ENCODE measurements around the gene AP1AR. TPM values are rescaled to one million over a fixed set of nuclear protein-coding genes. Genes with fewer than 3 reads are reported as not detected.

Gene AP1AR
- total RNA-seq, 2 experiments from 2014 or later: 18.2 to 39.2 TPM

GRCh38 chr4:112270640-112271421, 39.2 kb downstream of the AP1AR start:
- Histone ChIP-seq H3K4me3 (ENCODE audit: low read depth, low read length, poor library complexity, severe bottlenecking) (no peak overlapping the region), H3K4me1 (ENCODE audit: insufficient read depth, low read length, poor library complexity, severe bottlenecking) (no peaks in the 10 kb centered on the region), H2AFZ (ENCODE audit: low read length) (no peak overlapping the region), H3K4me2 (ENCODE audit: low read length) (no peak overlapping the region), H4K20me1 (ENCODE audit: insufficient read depth, low read length) (peaks cover 7% of the 10 kb centered on the region; the same call in 1 of the 2 replicates), H3K9me2 (ENCODE audit: insufficient read depth, low read length) (no peaks in the 10 kb centered on the region), H3K9me3 (ENCODE audit: low read length) (no peaks in the 10 kb centered on the region), H3K27ac (ENCODE audit: low read depth, low read length, poor library complexity, severe bottlenecking) (no peak overlapping the region), H3K36me3 (ENCODE audit: insufficient read depth, low read length) (peaks cover 58% of the 10 kb centered on the region), H3K79me2 (ENCODE audit: insufficient read depth, low read depth, low read length) (peaks cover 17% of the 10 kb centered on the region)
- BruUV-seq (replicated peaks): no TSS peak
- DNase-seq (ENCODE audit: low spot score): no peak
- no peak for TF ChIP-seq CTCF (conservative IDR thresholded peaks at IDR 0.05; ENCODE audit: low read length)
- intact Hi-C loops (cut with micrococcal nuclease; ENCODE audit: unreplicated experiment): no loop called here
- ChIA-PET POLR2A (interaction anchor here (0.9 to 2.0 kb wide), 4 partner anchors 10 to 18 kb away, joined by 3 to 7 read pairs (median 4); no protein-coding TSS in a partner anchor), CTCF (ENCODE audit: unreplicated experiment) (no interaction called here)

- H3K36me3 ChIP-seq (ENCODE audit: insufficient read depth, low read length): peaks cover 62% of the 10 kb centered on the region
- no peak for DNase-seq (ENCODE audit: low spot score)
- ChIA-PET POLR2A (interaction anchor here (0.6 to 2.0 kb wide), 5 partner anchors 8 to 244 kb away, joined by 3 to 8 read pairs (median 3); no protein-coding TSS in a partner anchor), CTCF (ENCODE audit: unreplicated experiment) (no interaction called here)
- H3K4me2 ChIP-seq (ENCODE audit: low read length): no peak overlapping the region
- H3K27ac ChIP-seq (ENCODE audit: low read depth, low read length, poor library complexity, severe bottlenecking): no peak overlapping the region
- peaks cover 16% of the 10 kb centered on the region; the same call in 1 of the 2 replicates for H4K20me1 ChIP-seq (ENCODE audit: insufficient read depth, low read length)
- H2AFZ ChIP-seq (ENCODE audit: low read length): no peak overlapping the region
- H3K9me3 ChIP-seq (ENCODE audit: low read length): no peaks in the 10 kb centered on the region
- no TSS peak for BruUV-seq (replicated peaks)
- no peaks in the 10 kb centered on the region for H3K9me2 ChIP-seq (ENCODE audit: insufficient read depth, low read length)
- peaks cover 32% of the 10 kb centered on the region for H3K79me2 ChIP-seq (ENCODE audit: insufficient read depth, low read depth, low read length)
- H3K4me1 ChIP-seq (ENCODE audit: insufficient read depth, low read length, poor library complexity, severe bottlenecking): no peaks in the 10 kb centered on the region
- H3K4me3 ChIP-seq (ENCODE audit: low read depth, low read length, poor library complexity, severe bottlenecking): no peak overlapping the region
- TF ChIP-seq CTCF (conservative IDR thresholded peaks at IDR 0.05; ENCODE audit: low read length): no peak
- no peak for TF ChIP-seq EZH2phosphoT487 (IDR thresholded peaks at IDR 0.05; ENCODE audit: borderline replicate concordance, low read depth, low read length)
- intact Hi-C loops (cut with micrococcal nuclease; ENCODE audit: unreplicated experiment): no loop called here
These were observed 40.7 kb downstream of the AP1AR start for GRCh38 chr4:112272292-112272691.

- Histone ChIP-seq H3K4me3 (ENCODE audit: low read depth, low read length, poor library complexity, severe bottlenecking) (no peak overlapping the region), H3K4me1 (ENCODE audit: insufficient read depth, low read length, poor library complexity, severe bottlenecking) (peaks cover 23% of the 10 kb centered on the region), H3K9me2 (ENCODE audit: insufficient read depth, low read length) (no peaks in the 10 kb centered on the region), H3K36me3 (ENCODE audit: insufficient read depth, low read length) (peaks cover 59% of the 10 kb centered on the region), H3K9me3 (ENCODE audit: low read length) (no peaks in the 10 kb centered on the region), H3K27ac (ENCODE audit: low read depth, low read length, poor library complexity, severe bottlenecking) (no peak overlapping the region), H3K79me2 (ENCODE audit: insufficient read depth, low read depth, low read length) (peaks cover 58% of the 10 kb centered on the region), H2AFZ (ENCODE audit: low read length) (no peak overlapping the region), H4K20me1 (ENCODE audit: insufficient read depth, low read length) (peaks cover 31% of the 10 kb centered on the region), H3K4me2 (ENCODE audit: low read length) (no peak overlapping the region)
- TF ChIP-seq CTCF (conservative IDR thresholded peaks at IDR 0.05; ENCODE audit: low read length) (no peak), EZH2phosphoT487 (IDR thresholded peaks at IDR 0.05; ENCODE audit: borderline replicate concordance, low read depth, low read length) (no peak)
- intact Hi-C loops (cut with micrococcal nuclease; ENCODE audit: unreplicated experiment): no loop called here
- no peak for DNase-seq (ENCODE audit: low spot score)
- POLR2A ChIA-PET: interaction anchor here (0.6 kb wide), 1 partner anchor 12 kb away, joined by 3 read pairs; no protein-coding TSS in a partner anchor
- CTCF ChIA-PET (ENCODE audit: unreplicated experiment): no interaction called here
- BruUV-seq (replicated peaks): no TSS peak
These were observed 43.4 kb downstream of the AP1AR start for GRCh38 chr4:112274959-112275358.

All from OCI-LY7 (cell line).